ENCODE measurements around the gene ACOX1. TPM values are rescaled to one million over a fixed set of nuclear protein-coding genes. Genes with fewer than 3 reads are reported as not detected.

ACOX1 gene
- total RNA-seq, 4 donors from 2014 or later: 11.2 to 70.0 (median 42.0) TPM

GRCh38 chr17:75893305-75894048, 85.5 kb downstream of the ACOX1 start:
- Histone ChIP-seq H3K9me3 (no peaks in the 10 kb centered on the region), H3K4me3 (no peak overlapping the region), H3K36me3 (no peaks in the 10 kb centered on the region), H3K27ac (no peak overlapping the region), H3K27me3 (no peaks in the 10 kb centered on the region), H3K4me1 (peaks cover 0 to 13% of the 10 kb centered on the region in 2 donors)
- no peak for TF ChIP-seq POLR2A (IDR thresholded peaks at IDR 0.05)
- TF ChIP-seq, protein P1, sequence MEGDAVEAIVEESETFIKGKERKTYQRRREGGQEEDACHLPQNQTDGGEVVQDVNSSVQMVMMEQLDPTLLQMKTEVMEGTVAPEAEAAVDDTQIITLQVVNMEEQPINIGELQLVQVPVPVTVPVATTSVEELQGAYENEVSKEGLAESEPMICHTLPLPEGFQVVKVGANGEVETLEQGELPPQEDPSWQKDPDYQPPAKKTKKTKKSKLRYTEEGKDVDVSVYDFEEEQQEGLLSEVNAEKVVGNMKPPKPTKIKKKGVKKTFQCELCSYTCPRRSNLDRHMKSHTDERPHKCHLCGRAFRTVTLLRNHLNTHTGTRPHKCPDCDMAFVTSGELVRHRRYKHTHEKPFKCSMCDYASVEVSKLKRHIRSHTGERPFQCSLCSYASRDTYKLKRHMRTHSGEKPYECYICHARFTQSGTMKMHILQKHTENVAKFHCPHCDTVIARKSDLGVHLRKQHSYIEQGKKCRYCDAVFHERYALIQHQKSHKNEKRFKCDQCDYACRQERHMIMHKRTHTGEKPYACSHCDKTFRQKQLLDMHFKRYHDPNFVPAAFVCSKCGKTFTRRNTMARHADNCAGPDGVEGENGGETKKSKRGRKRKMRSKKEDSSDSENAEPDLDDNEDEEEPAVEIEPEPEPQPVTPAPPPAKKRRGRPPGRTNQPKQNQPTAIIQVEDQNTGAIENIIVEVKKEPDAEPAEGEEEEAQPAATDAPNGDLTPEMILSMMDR (IDR thresholded peaks at IDR 0.05): no peak
- intact Hi-C loops (cut with DNase I; ENCODE audit: low total_unique reads): loop anchor here (10.0 kb wide), 1 partner anchor 49 kb away; the partner anchor contains the start of gene UNC13D
- no peak for DNase-seq

GRCh38 chr17:75892556-75893224, 86.3 kb downstream of the ACOX1 start:
- Histone ChIP-seq H3K27ac (no peak overlapping the region), H3K36me3 (no peaks in the 10 kb centered on the region)
- intact Hi-C loops (cut with DNase I; ENCODE audit: low total_unique reads): loop anchor here (10.0 kb wide), 1 partner anchor 48 kb away; the partner anchor contains the start of gene UNC13D

GRCh38 chr17:75891605-75892555, 87.1 kb downstream of the ACOX1 start:
- H3K27me3 ChIP-seq: no peaks in the 10 kb centered on the region
- no peak overlapping the region for H3K4me3 ChIP-seq
- TF ChIP-seq, protein P1 (IDR thresholded peaks at IDR 0.05): no peak
- TF ChIP-seq POLR2A (IDR thresholded peaks at IDR 0.05): no peak
- no peak for DNase-seq
- intact Hi-C loops (cut with DNase I; ENCODE audit: low total_unique reads): loop anchor here (10.0 kb wide), 1 partner anchor 47 kb away; the partner anchor contains the start of gene UNC13D
- no peak overlapping the region for H3K27ac ChIP-seq
- no peaks in the 10 kb centered on the region for H3K9me3 ChIP-seq
- H3K36me3 ChIP-seq: no peaks in the 10 kb centered on the region
- peaks cover 0 to 13% of the 10 kb centered on the region in 2 donors for H3K4me1 ChIP-seq

More at GRCh38 chr17:75892556-75893224, 86.3 kb downstream of the ACOX1 start:
- TF ChIP-seq, protein P1 (IDR thresholded peaks at IDR 0.05): no peak
- TF ChIP-seq POLR2A (IDR thresholded peaks at IDR 0.05): no peak
- H3K4me1 ChIP-seq: peaks cover 0 to 13% of the 10 kb centered on the region in 2 donors
- no peaks in the 10 kb centered on the region for H3K27me3 ChIP-seq
- DNase-seq: no peak
- no peak overlapping the region for H3K4me3 ChIP-seq
- no peaks in the 10 kb centered on the region for H3K9me3 ChIP-seq

Other genes starting within 250 kb of the ACOX1 start
- 10 to 100 TPM in 3 of 4 donors, not detected in 1; 19.4 to 37.1 (median 35.6) TPM for gene GALK1, start 214.0 kb downstream of the ACOX1 start, total RNA-seq
- 10 to 100 TPM in 3 of 4 donors, 1 to 10 TPM in 1; 6.9 to 69.7 (median 45.5) TPM for gene UNK, start 194.4 kb downstream of the ACOX1 start, total RNA-seq
- gene UNC13D, start 134.8 kb downstream of the ACOX1 start, total RNA-seq: 10 to 100 TPM in 2 of 4 donors, 1 to 10 TPM in 2; 1.2 to 32.7 (median 11.8) TPM
- gene WBP2, start 123.8 kb downstream of the ACOX1 start, total RNA-seq: 100 to 1,000 TPM in 1 of 4 donors, 10 to 100 TPM in 3; 19.7 to 115 (median 34.5) TPM
- gene TRIM47, start 100.6 kb downstream of the ACOX1 start, total RNA-seq: 10 to 100 TPM in 3 of 4 donors, 1 to 10 TPM in 1; 6.8 to 70.1 (median 19.0) TPM
- 10 to 100 TPM; 20.0 to 36.9 (median 30.1) TPM for gene TRIM65, start 82.2 kb downstream of the ACOX1 start, total RNA-seq
- gene MRPL38, start 74.3 kb downstream of the ACOX1 start, total RNA-seq: 10 to 100 TPM; 32.3 to 99.8 (median 47.8) TPM
- 10 to 100 TPM; 11.0 to 16.5 (median 14.2) TPM for gene FBF1, start 38.1 kb downstream of the ACOX1 start, total RNA-seq
- gene TEN1, start 74 bp upstream of the ACOX1 start, total RNA-seq: 10 to 100 TPM in 3 of 4 donors, 1 to 10 TPM in 1; 3.1 to 17.2 (median 15.0) TPM
- gene CDK3, start 21.7 kb upstream of the ACOX1 start, total RNA-seq: 10 to 100 TPM in 1 of 4 donors, 1 to 10 TPM in 2, not detected in 1; 8.5 to 10.8 (median 9.6) TPM
- gene EVPL, start 48.1 kb upstream of the ACOX1 start, total RNA-seq: 1 to 10 TPM in 3 of 4 donors, under 1 TPM in 1; 0.59 to 3.7 (median 2.8) TPM
- 100 to 1,000 TPM in 1 of 4 donors, 10 to 100 TPM in 3; 25.1 to 117 (median 65.0) TPM for gene SRP68, start 93.4 kb upstream of the ACOX1 start, total RNA-seq
- gene GALR2, start 95.6 kb upstream of the ACOX1 start, total RNA-seq: not detected
- gene ZACN, start 100.0 kb upstream of the ACOX1 start, total RNA-seq: not detected
- gene EXOC7, start 124.6 kb upstream of the ACOX1 start, total RNA-seq: 100 to 1,000 TPM in 3 of 4 donors, 10 to 100 TPM in 1; 34.7 to 118 (median 109) TPM
- gene FOXJ1, start 162.1 kb upstream of the ACOX1 start, total RNA-seq: 10 to 100 TPM in 1 of 4 donors, 1 to 10 TPM in 1, under 1 TPM in 2; 0.51 to 14.0 (median 1.0) TPM